Hepatocyte (in vitro differentiated cells): ENCODE measurements around the gene ZNF431. TPM values are rescaled to one million over a fixed set of nuclear protein-coding genes. Genes with fewer than 3 reads are reported as not detected.

Experiments
- DNase-seq: peaks from one replicate; pipeline ENCODE4 v3.0.0-alpha.2; 2016; ENCODE audit warnings: low spot score
- H2AFZ ChIP-seq: fragments of 200-600 bp; sonication (generic); 2 replicates; pipeline ENCODE4 v1.6.0; 2016; ENCODE audit warnings: antibody characterized with exemption, mild to moderate bottlenecking
- H3K27ac ChIP-seq: fragments of 200-600 bp; sonication (generic); 2 replicates; pipeline ENCODE4 v1.5.1; 2016; ENCODE audit warnings: mild to moderate bottlenecking
- H3K27me3 ChIP-seq: fragments of 200-600 bp; sonication (generic); 2 replicates; pipeline ENCODE4 v1.6.1; 2016
- H3K36me3 ChIP-seq: fragments of 200-600 bp; sonication (generic); replicated peaks from 2 replicates; pipeline ENCODE4 v1.5.1; 2016; ENCODE audit warnings: low read depth; ENCODE audit not compliant: insufficient read depth
- H3K4me1 ChIP-seq: fragments of 200-600 bp; sonication (generic); 2 replicates; pipeline ENCODE4 v1.5.1; 2016; ENCODE audit warnings: mild to moderate bottlenecking, moderate library complexity; ENCODE audit not compliant: insufficient read depth
- H3K4me2 ChIP-seq: fragments of 200-600 bp; sonication (generic); 2 replicates; pipeline ENCODE4 v1.6.0; 2016
- H3K4me3 ChIP-seq: fragments of 200-600 bp; sonication (generic); 2 replicates; pipeline ENCODE4 v1.5.1; 2016; ENCODE audit warnings: mild to moderate bottlenecking
- H3K79me2 ChIP-seq: fragments of 200-600 bp; sonication (generic); 2 replicates; pipeline ENCODE4 v1.6.0; 2017; ENCODE audit warnings: mild to moderate bottlenecking
- H3K9me2 ChIP-seq: fragments of 200-600 bp; sonication (generic); replicated peaks from 2 replicates; pipeline ENCODE4 v1.6.0; 2017; ENCODE audit warnings: mild to moderate bottlenecking; ENCODE audit not compliant: insufficient read depth
- H3K9me3 ChIP-seq: fragments of 200-600 bp; sonication (generic); 2 replicates; pipeline ENCODE4 v1.5.1; 2016; ENCODE audit warnings: low read depth, mild to moderate bottlenecking
- H4K20me1 ChIP-seq: fragments of 200-600 bp; sonication (generic); 2 replicates; pipeline ENCODE4 v1.6.0; 2016; ENCODE audit warnings: mild to moderate bottlenecking; ENCODE audit not compliant: insufficient read depth, poor library complexity, severe bottlenecking
- EZH2 ChIP-seq: fragments of 200-600 bp; sonication (generic); IDR thresholded peaks from 2 replicates; pipeline ENCODE4 v1.6.1; 2016; ENCODE audit warnings: antibody characterized with exemption, mild to moderate bottlenecking, borderline replicate concordance
- EZH2phosphoT487 ChIP-seq: fragments of 200-600 bp; sonication (generic); IDR thresholded peaks from one replicate; pipeline ENCODE4 v1.6.1; 2018; ENCODE audit warnings: antibody characterized with exemption, mild to moderate bottlenecking, low read depth, moderate library complexity; ENCODE audit not compliant: unreplicated experiment, severe bottlenecking
- WGBS: methylation state at CpG from one replicate; pipeline ENCODE4 v1.1.6; 2016; ENCODE audit warnings: low lambda C conversion rate; ENCODE audit errors: missing lambda C conversion rate; 5-methylcytosine and 5-hydroxymethylcytosine counted together
- polyA plus RNA-seq: library from polyadenylated mRNA; unstranded; fragments of >200 nt; fragmentation: Nextera tagmentation; extraction: Ambion mirVana; gene quantifications from 2 replicates; pipeline ENCODE4 v1.2.1, GENCODE V29; 2016
- total RNA-seq: library from RNA; depleted of rRNA; stranded (reverse); fragments of >200 nt; gene quantifications from 2 replicates; pipeline ENCODE4 v1.2.3, GENCODE V29; 2014
- TF ChIP-seq, protein P1 (sequence below): fragments of 200-600 bp; sonication (generic); IDR thresholded peaks from 2 replicates; pipeline ENCODE4 v1.5.1; 2016; ENCODE audit warnings: antibody characterized with exemption, mild to moderate bottlenecking; ENCODE audit not compliant: poor library complexity

The ZNF431 gene
- total and polyA plus RNA-seq, 2 experiments from 2014 or later = 8.8 to 11.4 TPM

DNA sequence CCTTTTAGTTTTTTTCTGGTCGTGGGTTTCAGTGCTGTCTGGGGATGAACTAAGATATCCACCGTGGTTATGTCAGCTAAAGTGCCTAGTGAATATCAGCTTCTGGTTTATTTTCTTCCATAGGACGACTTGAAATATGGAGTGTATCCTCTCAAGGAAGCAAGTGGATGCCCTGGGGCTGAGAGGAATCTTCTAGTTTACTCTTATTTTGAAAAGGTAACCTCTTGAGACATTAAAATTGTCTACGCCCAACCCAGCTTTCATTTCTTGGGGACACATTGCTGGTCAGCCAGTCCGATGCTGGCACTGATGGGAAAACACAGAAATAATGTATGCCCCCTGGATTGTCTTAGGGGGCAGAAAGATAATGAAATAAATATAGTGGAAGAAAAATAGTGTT is 1.6 kb downstream of the ZNF431 start:
- no peaks in the 10 kb centered on the region for H4K20me1 ChIP-seq
- H3K4me2 ChIP-seq = peak overlapping the region; percentile 83
- no peaks in the 10 kb centered on the region for H3K36me3 ChIP-seq
- H3K9me3 ChIP-seq = no peaks in the 10 kb centered on the region
- no peaks in the 10 kb centered on the region for H3K4me1 ChIP-seq
- DNase-seq = no peak
- no peak overlapping the region for H3K27ac ChIP-seq
- 89% methylated on average over 5 of the region's 5 CpGs for WGBS
- no peaks in the 10 kb centered on the region for H3K9me2 ChIP-seq
- TF ChIP-seq, protein P1, sequence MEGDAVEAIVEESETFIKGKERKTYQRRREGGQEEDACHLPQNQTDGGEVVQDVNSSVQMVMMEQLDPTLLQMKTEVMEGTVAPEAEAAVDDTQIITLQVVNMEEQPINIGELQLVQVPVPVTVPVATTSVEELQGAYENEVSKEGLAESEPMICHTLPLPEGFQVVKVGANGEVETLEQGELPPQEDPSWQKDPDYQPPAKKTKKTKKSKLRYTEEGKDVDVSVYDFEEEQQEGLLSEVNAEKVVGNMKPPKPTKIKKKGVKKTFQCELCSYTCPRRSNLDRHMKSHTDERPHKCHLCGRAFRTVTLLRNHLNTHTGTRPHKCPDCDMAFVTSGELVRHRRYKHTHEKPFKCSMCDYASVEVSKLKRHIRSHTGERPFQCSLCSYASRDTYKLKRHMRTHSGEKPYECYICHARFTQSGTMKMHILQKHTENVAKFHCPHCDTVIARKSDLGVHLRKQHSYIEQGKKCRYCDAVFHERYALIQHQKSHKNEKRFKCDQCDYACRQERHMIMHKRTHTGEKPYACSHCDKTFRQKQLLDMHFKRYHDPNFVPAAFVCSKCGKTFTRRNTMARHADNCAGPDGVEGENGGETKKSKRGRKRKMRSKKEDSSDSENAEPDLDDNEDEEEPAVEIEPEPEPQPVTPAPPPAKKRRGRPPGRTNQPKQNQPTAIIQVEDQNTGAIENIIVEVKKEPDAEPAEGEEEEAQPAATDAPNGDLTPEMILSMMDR = no peak
- no peak for TF ChIP-seq EZH2
- TF ChIP-seq EZH2phosphoT487 = no peak
- peaks cover 45% of the 10 kb centered on the region for H3K79me2 ChIP-seq
- H3K4me3 ChIP-seq = no peak overlapping the region
- H3K27me3 ChIP-seq = no peaks in the 10 kb centered on the region
- no peak overlapping the region for H2AFZ ChIP-seq

DNA sequence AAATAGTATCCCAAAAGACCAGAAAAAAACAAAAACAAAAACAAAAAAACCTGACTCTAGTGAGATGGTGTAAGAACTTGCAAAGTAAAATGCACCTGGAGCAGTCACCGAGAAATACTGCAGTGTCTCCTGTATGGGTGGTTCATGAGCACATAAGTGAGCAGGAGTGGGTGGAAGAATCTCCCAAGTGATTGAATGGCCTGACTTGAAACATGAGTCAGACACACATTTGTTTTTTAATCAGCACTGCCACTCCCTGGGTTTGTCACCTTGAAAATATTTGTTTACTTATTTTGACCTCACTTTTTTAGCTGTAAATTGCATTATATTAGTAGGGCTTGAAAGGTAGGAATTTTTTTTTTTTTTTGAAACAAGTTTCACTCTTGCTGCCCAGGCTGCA is 2.0 kb downstream of the ZNF431 start:
- Histone ChIP-seq H3K9me2 (no peaks in the 10 kb centered on the region), H3K36me3 (no peaks in the 10 kb centered on the region), H3K27ac (no peak overlapping the region), H3K4me2 (peak overlapping the region; percentile 83), H3K4me1 (no peaks in the 10 kb centered on the region), H3K4me3 (no peak overlapping the region), H4K20me1 (no peaks in the 10 kb centered on the region), H2AFZ (no peak overlapping the region), H3K27me3 (no peaks in the 10 kb centered on the region), H3K9me3 (no peaks in the 10 kb centered on the region), H3K79me2 (peaks cover 49% of the 10 kb centered on the region)
- no peak for DNase-seq
- TF ChIP-seq EZH2 (no peak), EZH2phosphoT487 (no peak)
- TF ChIP-seq, protein P1 = no peak
- WGBS = 100% methylated on average over 1 of the region's 1 CpG

DNA sequence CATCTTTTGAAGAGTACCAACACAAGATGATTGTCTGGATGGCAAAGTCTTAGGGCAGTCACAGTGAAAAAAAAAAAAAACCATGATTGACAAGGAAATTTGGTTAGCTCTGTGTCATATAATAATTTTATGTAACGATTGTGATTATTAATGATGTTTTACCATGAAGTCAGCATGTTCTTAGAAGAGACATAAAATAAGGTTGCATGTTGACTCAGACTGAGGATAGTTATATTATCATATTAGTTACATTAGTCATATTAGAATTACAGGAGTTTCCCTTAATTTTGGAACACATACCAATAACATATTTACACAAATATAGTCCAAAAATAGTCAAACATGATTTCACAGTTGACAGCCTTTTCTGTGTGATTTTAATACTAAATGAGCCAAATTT is 5.7 kb downstream of the ZNF431 start:
- no peaks in the 10 kb centered on the region for H3K9me3 ChIP-seq
- H3K4me3 ChIP-seq = no peak overlapping the region
- H3K79me2 ChIP-seq = peaks cover 77% of the 10 kb centered on the region
- no peak overlapping the region for H3K4me2 ChIP-seq
- DNase-seq = no peak
- H3K36me3 ChIP-seq = peaks cover 2% of the 10 kb centered on the region
- 97% methylated on average over 1 of the region's 1 CpG for WGBS
- no peaks in the 10 kb centered on the region for H4K20me1 ChIP-seq
- no peaks in the 10 kb centered on the region for H3K4me1 ChIP-seq
- no peak overlapping the region for H3K27ac ChIP-seq
- no peak overlapping the region for H2AFZ ChIP-seq
- H3K27me3 ChIP-seq = no peaks in the 10 kb centered on the region
- TF ChIP-seq EZH2phosphoT487 (no peak), EZH2 (no peak)
- TF ChIP-seq, protein P1 = no peak
- H3K9me2 ChIP-seq = no peaks in the 10 kb centered on the region

- TF ChIP-seq EZH2phosphoT487 (no peak), EZH2 (no peak)
- TF ChIP-seq, protein P1 = no peak
- H3K27ac ChIP-seq = no peak overlapping the region
- H3K79me2 ChIP-seq = peaks cover 72% of the 10 kb centered on the region
Measured at GRCh38 chr19:21148681-21149080, 6.8 kb downstream of the ZNF431 start.

More at GRCh38 chr19:21148681-21149080, 6.8 kb downstream of the ZNF431 start:
- Histone ChIP-seq H3K9me3 (no peaks in the 10 kb centered on the region), H3K4me3 (no peak overlapping the region), H3K9me2 (no peaks in the 10 kb centered on the region), H3K4me2 (no peak overlapping the region), H3K4me1 (no peaks in the 10 kb centered on the region), H2AFZ (no peak overlapping the region), H4K20me1 (no peaks in the 10 kb centered on the region), H3K36me3 (peaks cover 2% of the 10 kb centered on the region), H3K27me3 (no peaks in the 10 kb centered on the region)
- no peak for DNase-seq
